ENCODE data around the gene SEMA4A.
"Not testable (repeated sequence)": the region's sequence is repeated elsewhere in the genome, so short reads cannot be mapped to it uniquely, and the experiment has no call there.

Gene SEMA4A

DNA sequence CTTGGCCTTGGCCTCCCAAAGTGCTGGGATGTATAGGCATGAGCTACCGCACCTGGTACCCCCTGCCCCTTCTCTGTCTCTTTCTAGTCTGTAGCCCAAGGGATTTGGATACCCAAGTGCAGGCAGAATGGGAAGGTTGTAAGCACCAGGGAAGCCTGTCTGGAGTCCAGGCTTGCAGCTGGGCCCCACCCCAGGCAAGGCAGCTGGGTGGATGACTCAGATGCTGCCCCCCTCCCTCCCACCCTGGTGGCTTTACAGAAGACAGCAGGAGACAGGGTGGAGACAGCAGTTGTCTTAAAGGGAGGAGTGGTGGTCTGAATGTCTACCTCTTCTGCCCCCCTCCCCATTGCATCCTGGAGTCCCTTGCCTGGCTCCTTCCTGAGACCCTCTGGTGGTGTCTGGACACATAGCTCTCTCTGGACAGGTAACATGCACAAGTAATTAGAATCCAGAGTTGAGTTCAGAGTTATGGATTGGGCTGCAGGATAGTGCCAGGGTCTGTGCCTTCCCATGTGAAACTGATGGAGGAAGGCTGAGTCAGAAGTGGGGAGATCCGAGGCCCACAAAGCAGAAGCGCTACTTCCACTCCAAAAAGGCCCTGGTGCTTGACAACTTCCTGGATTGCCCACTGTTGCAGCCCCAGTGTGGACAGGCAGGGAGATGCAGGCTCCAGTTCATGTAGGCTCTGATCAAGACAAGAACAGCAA lies 33.7 kb upstream of the SEMA4A start:
- no peak for DNase-seq

DNA sequence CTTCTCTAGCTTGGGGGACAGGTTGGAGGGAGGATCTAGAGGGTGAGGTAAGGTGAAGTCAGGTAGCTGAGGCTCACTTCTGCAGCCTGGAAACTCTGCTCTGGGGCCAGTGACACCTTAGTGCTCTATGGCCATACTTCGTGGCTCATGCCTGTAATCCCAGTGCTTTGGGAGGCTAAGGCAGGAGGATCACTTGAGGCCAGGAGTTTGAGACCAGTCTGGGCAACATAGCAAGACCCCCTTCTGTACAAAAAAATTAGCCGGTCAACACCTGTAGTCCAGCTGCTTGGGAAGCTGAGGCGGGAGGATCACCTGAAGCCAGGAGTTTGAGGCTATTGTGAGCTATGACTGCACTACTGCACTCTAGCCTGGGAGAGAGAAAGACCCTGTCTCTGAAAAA lies 33.1 kb upstream of the SEMA4A start:
- no peak for DNase-seq

DNA sequence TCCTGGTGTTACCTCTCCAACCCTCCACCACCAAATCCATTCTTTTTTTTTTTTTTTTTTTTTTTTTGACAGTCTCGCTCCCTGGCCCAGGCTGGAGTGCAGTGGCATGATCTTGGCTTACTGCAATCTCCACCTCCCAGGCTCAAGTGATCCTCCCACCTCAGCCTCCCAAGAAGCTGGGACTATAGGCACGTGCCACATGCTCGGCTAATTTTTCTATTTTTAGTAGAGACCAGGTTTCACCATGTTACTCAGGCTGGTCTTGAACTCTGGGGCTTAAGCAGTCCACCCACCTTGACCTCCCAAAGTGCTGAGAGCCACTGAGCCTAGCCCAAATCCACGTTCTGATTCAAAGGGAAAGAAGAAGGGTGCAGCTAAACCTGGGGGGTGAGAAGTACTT lies 32.4 kb upstream of the SEMA4A start:
- DNase-seq = not testable (repeated sequence)

GRCh38 chr1:156121457-156121856 lies 31.9 kb upstream of the SEMA4A start:
- no peak for DNase-seq

GRCh38 chr1:156122086-156122485 lies 31.3 kb upstream of the SEMA4A start:
- no peak for DNase-seq

DNA sequence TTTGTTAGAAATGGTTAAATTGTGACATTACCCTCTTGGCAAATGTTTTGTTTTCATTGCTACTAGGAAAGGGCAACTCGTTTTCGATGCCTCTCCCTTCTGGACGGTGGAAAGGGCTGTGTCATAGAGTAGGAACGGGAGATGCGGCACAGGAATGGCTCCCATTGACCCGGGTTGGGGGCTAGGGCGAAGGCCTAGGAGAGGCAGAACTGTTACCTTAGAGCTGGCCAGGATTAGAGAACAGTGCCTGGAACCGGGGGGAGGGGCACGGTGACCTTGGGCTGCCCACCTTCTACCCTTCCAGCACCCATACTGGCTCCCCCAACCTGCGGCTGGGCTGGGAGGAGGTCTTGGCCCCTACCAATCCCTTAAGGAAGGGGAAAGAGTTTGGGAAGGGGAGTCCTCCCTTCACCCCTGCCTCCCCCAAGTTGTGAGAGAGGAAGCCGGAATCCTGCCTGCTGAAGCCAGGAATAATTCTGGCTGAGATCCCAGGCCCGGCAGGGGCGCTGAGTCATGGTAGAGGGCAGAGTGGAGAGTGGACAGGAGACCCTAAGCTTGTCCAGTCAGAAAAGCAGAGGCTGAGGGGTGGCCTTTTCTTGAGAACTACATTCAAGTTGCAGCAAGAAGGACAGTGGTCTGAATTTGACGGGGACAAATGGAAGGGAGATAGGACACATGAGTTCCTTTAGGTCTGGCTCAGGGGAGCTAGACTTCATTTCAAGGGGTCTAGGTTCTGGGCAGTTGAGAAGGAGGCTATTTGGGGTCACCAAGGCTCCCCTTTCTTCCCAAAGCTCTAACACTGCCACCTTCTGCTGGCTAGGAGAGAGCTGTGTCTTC lies 30.6 kb upstream of the SEMA4A start:
- DNase-seq = no peak

GRCh38 chr1:156123356-156124196 lies 29.8 kb upstream of the SEMA4A start:
- DNase-seq = peak; percentile 85

DNA sequence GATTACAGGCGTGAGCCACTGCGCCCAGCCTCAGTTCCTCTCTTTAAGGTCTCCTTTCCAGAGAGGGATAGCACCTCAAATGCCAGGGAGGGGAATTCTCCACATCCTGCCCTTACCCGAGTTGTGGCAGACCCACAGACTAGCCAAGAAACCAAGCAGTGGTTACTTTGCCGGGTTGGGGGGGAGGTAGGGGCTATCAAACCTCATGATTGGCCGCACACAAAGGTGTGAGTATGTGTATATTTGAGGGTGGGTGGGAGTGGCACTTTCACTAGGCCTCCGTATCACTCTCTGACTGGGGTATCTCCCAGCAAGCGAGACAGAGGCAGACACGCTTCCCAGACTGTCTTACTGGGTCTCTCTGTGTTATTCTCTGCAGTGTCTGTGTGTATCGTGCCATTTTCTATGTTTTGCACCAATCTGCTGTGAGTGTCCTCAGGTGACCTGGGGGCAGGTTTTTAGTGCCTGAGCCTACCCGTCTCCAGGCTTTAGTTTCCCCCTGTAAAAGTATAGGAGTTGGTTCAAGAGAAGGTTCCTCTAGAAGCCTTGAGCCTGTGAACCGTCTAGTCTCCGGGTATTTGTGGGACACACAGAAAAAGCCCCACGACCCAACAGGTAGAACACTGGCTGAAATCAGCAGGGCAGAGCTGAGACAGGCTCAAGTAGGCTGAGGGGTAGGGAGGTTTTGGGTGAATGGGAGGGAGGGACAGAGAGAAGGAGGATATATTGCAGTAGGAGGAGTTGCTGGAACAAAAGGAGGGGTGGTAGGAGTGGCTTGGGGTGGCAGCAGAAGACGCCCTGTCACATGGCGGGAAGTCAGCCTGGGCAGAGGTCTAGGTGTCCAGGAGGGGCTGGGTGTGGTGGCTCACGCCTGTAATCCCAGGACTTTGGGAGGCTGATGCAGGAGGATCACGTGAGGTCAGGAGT lies 28.6 kb upstream of the SEMA4A start:
- no peak for DNase-seq

DNA sequence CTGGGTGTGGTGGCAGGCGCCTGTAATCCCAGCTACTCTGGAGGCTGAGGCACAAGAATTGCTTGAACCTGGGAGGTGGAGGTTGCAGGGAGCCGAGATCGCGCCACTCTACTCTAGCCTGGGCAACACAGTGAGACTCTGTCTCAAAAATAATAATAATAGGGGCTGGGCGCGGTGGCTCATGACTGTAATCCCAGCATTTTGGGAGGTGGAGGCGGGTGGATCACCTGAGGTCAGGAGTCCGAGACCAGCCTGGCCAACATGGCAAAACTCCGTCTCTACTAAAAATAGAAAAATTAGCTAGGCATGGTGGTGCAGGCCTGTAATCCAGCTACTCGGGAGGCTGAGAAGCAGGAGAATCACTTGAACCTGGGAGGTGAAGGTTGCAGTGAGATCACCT lies 27.8 kb upstream of the SEMA4A start:
- DNase-seq = not testable (repeated sequence)

DNA sequence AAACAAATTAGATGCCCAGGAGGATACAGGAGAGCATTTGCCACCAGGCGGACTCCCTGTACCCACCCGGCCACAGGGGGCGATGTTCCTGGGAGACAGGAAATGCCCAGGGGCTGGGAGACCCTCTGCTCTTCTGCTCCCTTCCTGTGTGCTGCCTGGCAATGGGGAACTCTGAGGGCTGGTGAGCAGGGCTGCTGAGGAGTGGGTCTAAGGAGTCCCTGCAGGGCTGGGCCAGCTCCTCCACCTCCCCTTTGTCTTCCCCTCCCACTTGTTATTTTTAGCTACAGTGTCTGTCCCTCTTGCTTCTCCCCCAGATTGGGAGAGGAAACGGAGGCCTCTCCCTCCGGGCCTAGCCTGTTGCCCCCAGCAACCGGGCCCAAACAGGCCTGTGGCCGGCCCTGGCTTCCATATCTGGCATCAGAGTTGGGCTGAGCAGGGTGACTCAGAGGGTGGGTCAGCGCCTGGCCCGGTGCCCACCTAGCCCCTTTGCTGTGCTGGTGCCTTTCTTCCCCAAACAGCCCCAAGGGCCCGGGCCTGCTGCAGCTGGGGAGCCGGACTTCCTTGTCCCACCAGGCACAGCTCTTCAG lies 27.2 kb upstream of the SEMA4A start:
- DNase-seq = peak; percentile 80

DNA sequence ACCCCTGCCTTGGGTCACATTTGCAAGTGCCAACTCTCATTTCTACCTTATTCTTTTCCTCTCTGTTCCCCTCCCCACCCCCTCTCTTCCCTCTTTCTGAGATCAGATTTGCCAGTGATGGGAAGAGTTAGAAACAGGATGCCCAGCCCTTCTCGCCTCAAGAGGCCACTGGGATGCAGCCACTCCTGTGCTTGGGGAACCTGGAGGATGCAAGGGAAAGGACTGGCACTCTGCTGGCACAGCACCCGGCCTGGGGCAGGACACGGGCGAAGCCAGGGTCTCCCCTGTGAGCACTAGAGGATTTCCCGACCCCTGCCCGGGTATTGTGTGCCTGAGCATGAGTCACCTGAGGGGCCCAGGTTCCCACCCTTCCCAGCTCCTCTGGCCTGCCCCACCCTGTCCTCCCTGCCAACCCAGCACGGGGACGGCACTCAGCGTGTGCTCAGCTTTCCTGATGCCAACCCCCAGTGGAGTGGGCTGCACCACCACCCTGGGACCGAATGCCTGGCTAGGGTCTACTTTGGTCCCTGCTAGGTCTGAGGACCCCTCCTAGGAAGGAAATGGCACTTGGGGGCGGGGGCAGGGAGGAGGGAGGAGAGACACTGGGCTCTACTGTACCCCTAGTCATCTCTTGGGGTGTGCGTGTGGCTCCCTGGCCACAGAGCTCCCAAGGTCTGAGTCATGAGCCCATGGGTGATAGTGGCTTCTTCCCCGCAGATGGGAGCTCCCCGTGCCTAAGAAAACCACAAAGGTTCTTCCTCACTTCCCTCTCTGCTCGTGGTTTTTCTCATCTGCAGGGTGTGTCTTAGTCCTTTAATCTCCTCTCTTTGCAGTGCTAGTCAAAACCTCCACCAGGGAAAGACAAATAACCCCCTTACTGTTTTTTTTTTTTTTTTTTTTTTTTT lies 26.5 kb upstream of the SEMA4A start:
- DNase-seq = peak; percentile 89

- no peak for DNase-seq
These were observed 25.1 kb upstream of the SEMA4A start for GRCh38 chr1:156128308-156128653.

DNA sequence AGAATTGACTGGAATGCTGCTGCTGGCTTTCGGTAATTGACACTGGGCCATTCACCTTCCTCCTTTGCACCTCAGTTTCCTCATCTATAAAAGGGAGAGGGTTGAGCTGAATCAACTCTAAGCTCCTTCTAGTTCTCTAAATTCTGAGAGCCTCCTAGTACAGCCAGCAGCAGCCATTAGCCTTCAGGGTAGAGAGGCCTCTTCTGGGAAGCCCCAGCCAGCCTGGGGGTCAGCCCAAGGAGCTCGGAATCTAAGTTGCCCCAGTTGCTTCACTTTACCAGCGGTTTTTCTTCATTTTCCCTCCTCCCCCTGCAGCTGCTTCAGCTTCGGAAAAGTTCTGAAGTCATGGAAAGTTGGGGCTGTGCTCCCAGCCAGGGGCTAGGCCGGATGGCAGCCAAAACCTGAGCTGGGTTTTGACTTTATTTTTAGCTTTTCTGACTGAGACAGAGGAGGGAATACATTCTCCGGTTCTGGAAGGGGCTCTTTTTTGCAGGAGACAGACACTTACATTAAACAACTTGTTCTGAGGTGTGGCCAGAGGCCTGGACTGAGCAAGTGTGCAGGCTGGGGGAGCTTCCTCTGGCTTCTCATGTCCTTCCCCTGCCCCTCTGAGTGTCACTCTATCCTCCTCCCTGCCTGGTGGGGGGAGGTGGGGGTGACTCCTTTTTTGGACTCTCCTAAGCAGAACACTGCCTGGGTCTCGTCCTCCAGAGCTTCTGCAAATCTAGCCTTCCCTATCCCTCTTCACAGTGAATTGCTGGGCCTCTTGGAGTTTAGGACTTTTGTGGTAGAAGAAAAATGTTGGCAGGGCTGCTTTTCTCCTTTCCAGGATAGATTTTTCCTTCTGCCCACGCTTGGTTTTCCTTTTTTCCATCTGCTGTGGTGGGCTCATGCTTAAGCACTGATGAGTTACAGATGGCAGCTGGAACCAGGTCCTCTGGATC lies 24.5 kb upstream of the SEMA4A start:
- no peak for DNase-seq

GRCh38 chr1:156129687-156130577 lies 23.5 kb upstream of the SEMA4A start:
- peak; percentile 95 for DNase-seq

DNA sequence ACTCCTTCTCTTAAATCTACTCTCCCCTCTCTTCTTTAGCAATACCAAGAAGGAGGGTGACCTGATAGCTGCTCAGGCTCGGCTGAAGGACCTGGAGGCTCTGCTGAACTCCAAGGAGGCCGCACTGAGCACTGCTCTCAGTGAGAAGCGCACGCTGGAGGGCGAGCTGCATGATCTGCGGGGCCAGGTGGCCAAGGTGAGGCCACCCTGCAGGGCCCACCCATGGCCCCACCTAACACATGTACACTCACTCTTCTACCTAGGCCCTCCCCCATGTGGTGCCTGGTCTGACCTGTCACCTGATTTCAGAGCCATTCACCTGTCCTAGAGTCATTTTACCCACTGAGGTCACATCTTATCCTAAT lies 22.8 kb upstream of the SEMA4A start:
- no peak for DNase-seq

- DNase-seq = no peak
These were observed 18.5 kb upstream of the SEMA4A start for GRCh38 chr1:156134716-156135435.

DNA sequence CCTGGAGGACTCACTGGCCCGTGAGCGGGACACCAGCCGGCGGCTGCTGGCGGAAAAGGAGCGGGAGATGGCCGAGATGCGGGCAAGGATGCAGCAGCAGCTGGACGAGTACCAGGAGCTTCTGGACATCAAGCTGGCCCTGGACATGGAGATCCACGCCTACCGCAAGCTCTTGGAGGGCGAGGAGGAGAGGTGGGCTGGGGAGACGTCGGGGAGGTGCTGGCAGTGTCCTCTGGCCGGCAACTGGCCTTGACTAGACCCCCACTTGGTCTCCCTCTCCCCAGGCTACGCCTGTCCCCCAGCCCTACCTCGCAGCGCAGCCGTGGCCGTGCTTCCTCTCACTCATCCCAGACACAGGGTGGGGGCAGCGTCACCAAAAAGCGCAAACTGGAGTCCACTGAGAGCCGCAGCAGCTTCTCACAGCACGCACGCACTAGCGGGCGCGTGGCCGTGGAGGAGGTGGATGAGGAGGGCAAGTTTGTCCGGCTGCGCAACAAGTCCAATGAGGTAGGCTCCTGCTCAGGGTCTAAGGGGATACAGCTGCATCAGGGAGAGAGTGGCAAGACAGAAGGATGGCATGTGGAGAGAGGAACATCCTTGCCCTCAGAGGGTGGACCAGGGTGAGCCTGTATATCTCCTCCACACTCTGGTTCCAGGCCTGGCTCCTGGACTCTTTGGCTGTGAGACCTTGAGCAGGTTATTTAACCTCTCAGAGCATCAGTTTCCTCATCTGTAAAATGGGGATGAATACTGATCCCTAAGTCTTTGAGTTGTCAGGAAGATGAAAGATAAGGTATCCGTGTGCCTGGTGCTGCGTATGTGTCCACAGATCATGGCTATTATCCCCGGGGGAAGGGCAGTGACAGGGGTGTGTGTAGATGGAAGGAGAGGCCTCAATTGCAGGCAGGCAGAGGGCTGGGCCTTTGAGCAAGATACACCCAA lies 17.2 kb upstream of the SEMA4A start:
- DNase-seq = no peak
